ENCODE data around the gene NOL7. TPM values are rescaled to one million over a fixed set of nuclear protein-coding genes. Genes with fewer than 3 reads are reported as not detected.

NOL7 gene
- total and polyA plus RNA-seq, 8 donors, result 18.1 to 147 (median 62.6) TPM

GRCh38 chr6:13593720-13594119, 21.4 kb upstream of the NOL7 start:
- DNase-seq, result no peak
- H3K9me3 ChIP-seq, result no peaks in the 10 kb centered on the region
- intact Hi-C loops (cut with DNase I; ENCODE audit: low total_unique reads), result no loop called here
- peaks cover 3 to 92% (median 85%) of the 10 kb centered on the region in 4 donors for H3K36me3 ChIP-seq
- H3K27me3 ChIP-seq, result no peaks in the 10 kb centered on the region
- no peak overlapping the region for H3K4me3 ChIP-seq
- H3K27ac ChIP-seq, result no peak overlapping the region
- WGBS, 5 donors, result 85 to 94% (median 92%) methylated on average over 6 of the region's 6 CpGs
- TF ChIP-seq POLR2A (IDR thresholded peaks at IDR 0.05), result no peak
- TF ChIP-seq, protein P1, sequence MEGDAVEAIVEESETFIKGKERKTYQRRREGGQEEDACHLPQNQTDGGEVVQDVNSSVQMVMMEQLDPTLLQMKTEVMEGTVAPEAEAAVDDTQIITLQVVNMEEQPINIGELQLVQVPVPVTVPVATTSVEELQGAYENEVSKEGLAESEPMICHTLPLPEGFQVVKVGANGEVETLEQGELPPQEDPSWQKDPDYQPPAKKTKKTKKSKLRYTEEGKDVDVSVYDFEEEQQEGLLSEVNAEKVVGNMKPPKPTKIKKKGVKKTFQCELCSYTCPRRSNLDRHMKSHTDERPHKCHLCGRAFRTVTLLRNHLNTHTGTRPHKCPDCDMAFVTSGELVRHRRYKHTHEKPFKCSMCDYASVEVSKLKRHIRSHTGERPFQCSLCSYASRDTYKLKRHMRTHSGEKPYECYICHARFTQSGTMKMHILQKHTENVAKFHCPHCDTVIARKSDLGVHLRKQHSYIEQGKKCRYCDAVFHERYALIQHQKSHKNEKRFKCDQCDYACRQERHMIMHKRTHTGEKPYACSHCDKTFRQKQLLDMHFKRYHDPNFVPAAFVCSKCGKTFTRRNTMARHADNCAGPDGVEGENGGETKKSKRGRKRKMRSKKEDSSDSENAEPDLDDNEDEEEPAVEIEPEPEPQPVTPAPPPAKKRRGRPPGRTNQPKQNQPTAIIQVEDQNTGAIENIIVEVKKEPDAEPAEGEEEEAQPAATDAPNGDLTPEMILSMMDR (IDR thresholded peaks at IDR 0.05), result no peak
- TF ChIP-seq EP300 (IDR thresholded peaks at IDR 0.05), result no peak
- no peak for TF ChIP-seq POLR2AphosphoS5 (IDR thresholded peaks at IDR 0.05)
- H3K4me1 ChIP-seq, result no peaks in the 10 kb centered on the region

DNA sequence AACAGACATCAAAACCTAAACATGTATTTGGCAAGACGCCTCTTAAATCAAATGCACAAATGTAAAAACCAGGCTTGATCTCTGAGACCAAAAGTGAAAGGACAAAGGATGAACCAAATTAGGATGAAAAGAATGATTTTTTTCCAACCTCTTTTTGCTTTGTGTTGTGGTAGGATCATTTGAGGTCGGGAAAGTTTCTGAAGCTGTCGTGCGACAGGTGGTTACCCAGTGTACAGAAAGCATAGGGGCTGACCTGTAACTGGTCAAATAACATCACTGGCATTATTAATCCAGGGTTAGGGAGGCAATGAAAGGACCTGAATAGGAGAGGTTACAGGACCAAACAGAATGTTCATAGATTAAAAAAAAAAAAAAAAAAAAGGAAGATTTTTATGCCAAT, 18.1 kb upstream of the NOL7 start:
- TF ChIP-seq POLR2AphosphoS5 (IDR thresholded peaks at IDR 0.05) (no peak), EP300 (IDR thresholded peaks at IDR 0.05) (no peak), POLR2A (IDR thresholded peaks at IDR 0.05) (no peak)
- TF ChIP-seq, protein P1 (IDR thresholded peaks at IDR 0.05), result no peak
- Histone ChIP-seq H3K27me3 (no peaks in the 10 kb centered on the region), H3K9me3 (no peaks in the 10 kb centered on the region), H3K4me1 (no peaks in the 10 kb centered on the region), H3K27ac (no peak overlapping the region), H3K4me3 (no peak overlapping the region), H3K36me3 (peaks cover 3 to 99% (median 91%) of the 10 kb centered on the region in 4 donors)
- 89 to 95% (median 93%) methylated on average over 4 of the region's 4 CpGs for WGBS, 5 donors
- intact Hi-C loops (cut with DNase I; ENCODE audit: low total_unique reads), result no loop called here
- no peak for DNase-seq

GRCh38 chr6:13600036-13600435, 15.1 kb upstream of the NOL7 start:
- no peak for DNase-seq
- TF ChIP-seq POLR2AphosphoS5 (IDR thresholded peaks at IDR 0.05), result no peak
- TF ChIP-seq POLR2A (IDR thresholded peaks at IDR 0.05), result no peak
- H3K36me3 ChIP-seq, result peaks cover 0 to 95% (median 89%) of the 10 kb centered on the region in 4 donors
- H3K9me3 ChIP-seq, result no peaks in the 10 kb centered on the region
- 91 to 95% (median 91%) methylated on average over 6 of the region's 6 CpGs for WGBS, 5 donors
- no peak overlapping the region for H3K27ac ChIP-seq
- H3K4me3 ChIP-seq, result no peak overlapping the region
- H3K4me1 ChIP-seq, result no peaks in the 10 kb centered on the region
- H3K27me3 ChIP-seq, result no peaks in the 10 kb centered on the region
- intact Hi-C loops (cut with DNase I; ENCODE audit: low total_unique reads), result no loop called here

GRCh38 chr6:13604135-13604534, 11.0 kb upstream of the NOL7 start:
- DNase-seq, result no peak
- 84 to 93% (median 86%) methylated on average over 4 of the region's 4 CpGs for WGBS, 5 donors
- Histone ChIP-seq H3K27ac (no peak overlapping the region), H3K27me3 (no peaks in the 10 kb centered on the region), H3K4me3 (no peak overlapping the region), H3K4me1 (no peaks in the 10 kb centered on the region), H3K36me3 (peaks cover 0 to 66% (median 59%) of the 10 kb centered on the region in 4 donors), H3K9me3 (no peaks in the 10 kb centered on the region)
- intact Hi-C loops (cut with DNase I; ENCODE audit: low total_unique reads), result no loop called here
- TF ChIP-seq EP300 (IDR thresholded peaks at IDR 0.05) (no peak), POLR2AphosphoS5 (IDR thresholded peaks at IDR 0.05) (no peak), POLR2A (IDR thresholded peaks at IDR 0.05) (no peak)
- TF ChIP-seq, protein P1 (IDR thresholded peaks at IDR 0.05), result no peak

- WGBS, 5 donors, result 59 to 74% (median 67%) methylated on average over 2 of the region's 2 CpGs
- H3K9me3 ChIP-seq, result no peaks in the 10 kb centered on the region
- TF ChIP-seq, protein P1 (IDR thresholded peaks at IDR 0.05), result no peak
- TF ChIP-seq POLR2A (IDR thresholded peaks at IDR 0.05) (no peak), POLR2AphosphoS5 (IDR thresholded peaks at IDR 0.05) (no peak), EP300 (IDR thresholded peaks at IDR 0.05) (no peak)
- intact Hi-C loops (cut with DNase I; ENCODE audit: low total_unique reads), result no loop called here
- no peak for DNase-seq
- no peaks in the 10 kb centered on the region for H3K4me1 ChIP-seq
- H3K36me3 ChIP-seq, result peaks cover 0 to 60% (median 54%) of the 10 kb centered on the region in 4 donors
- no peak overlapping the region for H3K27ac ChIP-seq
- H3K27me3 ChIP-seq, result no peaks in the 10 kb centered on the region
- no peak overlapping the region for H3K4me3 ChIP-seq
Measured at GRCh38 chr6:13604546-13605416, 10.4 kb upstream of the NOL7 start.

All from stomach (tissue), 9 donors.